Osteoblast (primary cell): ENCODE measurements around the gene TGM6. TPM values are rescaled to one million over a fixed set of nuclear protein-coding genes. Genes with fewer than 3 reads are reported as not detected.

Experiments
- DNase-seq: peaks from one replicate; pipeline ENCODE4 v3.0.0; 2011; ENCODE audit warnings: low spot score, mixed read lengths; ENCODE audit not compliant: insufficient read length; ENCODE audit errors: missing footprints
- H2AFZ ChIP-seq: 2 replicates; pipeline ENCODE4 v1.6.0; 2011; ENCODE audit warnings: mild to moderate bottlenecking, low read length
- H3K27ac ChIP-seq: 2 replicates; pipeline ENCODE4 v1.5.1; 2011; ENCODE audit warnings: mild to moderate bottlenecking, low read depth, low read length, moderate library complexity
- H3K27me3 ChIP-seq: 2 replicates; pipeline ENCODE4 v1.6.0; 2012; ENCODE audit warnings: mild to moderate bottlenecking, control low read depth, inconsistent platforms, low read length, moderate library complexity; ENCODE audit not compliant: insufficient read depth
- H3K36me3 ChIP-seq: 2 replicates; pipeline ENCODE4 v1.5.1; 2011; ENCODE audit warnings: mild to moderate bottlenecking, low read length, control low read depth, moderate library complexity; ENCODE audit not compliant: insufficient read depth
- H3K4me1 ChIP-seq: 2 replicates; pipeline ENCODE4 v1.5.1; 2011; ENCODE audit warnings: mild to moderate bottlenecking, low read length, control low read depth, moderate library complexity; ENCODE audit not compliant: insufficient read depth
- H3K4me2 ChIP-seq: 2 replicates; pipeline ENCODE4 v1.6.0; 2011; ENCODE audit warnings: mild to moderate bottlenecking, low read length; ENCODE audit not compliant: insufficient read depth
- H3K4me3 ChIP-seq: fragments of 200-600 bp; sonication (generic); 3 replicates; pipeline ENCODE4 v1.5.1; 2012; ENCODE audit warnings: mild to moderate bottlenecking, low read length, inconsistent platforms; ENCODE audit not compliant: insufficient read depth
- H3K79me2 ChIP-seq: 2 replicates; pipeline ENCODE4 v1.6.0; 2012; ENCODE audit warnings: mild to moderate bottlenecking, low read length, control low read depth, inconsistent platforms; ENCODE audit not compliant: insufficient read depth
- H3K9me3 ChIP-seq: 2 replicates; pipeline ENCODE4 v1.5.1; 2011; ENCODE audit warnings: low read depth, low read length, control low read depth
- H4K20me1 ChIP-seq: 2 replicates; pipeline ENCODE4 v1.6.0; 2012; ENCODE audit warnings: mild to moderate bottlenecking, low read length, control low read depth; ENCODE audit not compliant: insufficient read depth
- CTCF ChIP-seq: IDR thresholded peaks from 2 replicates; pipeline ENCODE4 v1.5.1; 2011; ENCODE audit warnings: mild to moderate bottlenecking, low read depth, low read length, moderate library complexity; ENCODE audit errors: extremely low read depth
- total RNA-seq: library from RNA; depleted of rRNA; stranded (reverse); fragments of >200 nt; gene quantifications from 2 replicates; pipeline ENCODE4 v1.2.3, GENCODE V29; 2012

Gene TGM6
- total RNA-seq, 1 donor = not detected

- no peaks in the 10 kb centered on the region for H4K20me1 ChIP-seq
- TF ChIP-seq CTCF = no peak
Measured at GRCh38 chr20:2395136-2395535, 14.4 kb downstream of the TGM6 start.

GRCh38 chr20:2396241-2396814 lies 15.6 kb downstream of the TGM6 start:
- H3K4me2 ChIP-seq = no peak overlapping the region
- H3K4me1 ChIP-seq = no peaks in the 10 kb centered on the region
- no peaks in the 10 kb centered on the region for H3K36me3 ChIP-seq
- H2AFZ ChIP-seq = no peak overlapping the region
- H3K79me2 ChIP-seq = no peaks in the 10 kb centered on the region
- H3K27ac ChIP-seq = no peak overlapping the region
- H3K4me3 ChIP-seq = no peak overlapping the region
- peaks cover 4% of the 10 kb centered on the region for H3K9me3 ChIP-seq
- no peak for TF ChIP-seq CTCF
- peaks cover 6% of the 10 kb centered on the region for H3K27me3 ChIP-seq
- DNase-seq = peak; percentile 32
- H4K20me1 ChIP-seq = no peaks in the 10 kb centered on the region

More at GRCh38 chr20:2395136-2395535, 14.4 kb downstream of the TGM6 start:
- H3K79me2 ChIP-seq = no peaks in the 10 kb centered on the region
- no peaks in the 10 kb centered on the region for H3K36me3 ChIP-seq
- no peak overlapping the region for H3K4me2 ChIP-seq
- H3K4me3 ChIP-seq = no peak overlapping the region
- no peak for DNase-seq
- H3K27me3 ChIP-seq = peaks cover 4% of the 10 kb centered on the region
- H3K27ac ChIP-seq = no peak overlapping the region
- no peaks in the 10 kb centered on the region for H3K4me1 ChIP-seq
- H3K9me3 ChIP-seq = peaks cover 4% of the 10 kb centered on the region
- no peak overlapping the region for H2AFZ ChIP-seq

GRCh38 chr20:2397091-2397490 lies 16.4 kb downstream of the TGM6 start:
- TF ChIP-seq CTCF = no peak
- H3K27ac ChIP-seq = no peak overlapping the region
- no peaks in the 10 kb centered on the region for H3K4me1 ChIP-seq
- H3K9me3 ChIP-seq = peaks cover 4% of the 10 kb centered on the region
- H4K20me1 ChIP-seq = no peaks in the 10 kb centered on the region
- H3K79me2 ChIP-seq = no peaks in the 10 kb centered on the region
- peaks cover 7% of the 10 kb centered on the region for H3K27me3 ChIP-seq
- no peak overlapping the region for H3K4me3 ChIP-seq
- peak; percentile 5 for DNase-seq
- H3K4me2 ChIP-seq = no peak overlapping the region
- H3K36me3 ChIP-seq = no peaks in the 10 kb centered on the region
- no peak overlapping the region for H2AFZ ChIP-seq

GRCh38 chr20:2397595-2398145 lies 17.0 kb downstream of the TGM6 start:
- no peaks in the 10 kb centered on the region for H3K36me3 ChIP-seq
- no peaks in the 10 kb centered on the region for H3K4me1 ChIP-seq
- no peak overlapping the region for H3K4me2 ChIP-seq
- peak; percentile 11 for DNase-seq
- H3K27ac ChIP-seq = no peak overlapping the region
- peaks cover 4% of the 10 kb centered on the region for H3K9me3 ChIP-seq
- TF ChIP-seq CTCF = no peak
- H2AFZ ChIP-seq = no peak overlapping the region
- H4K20me1 ChIP-seq = no peaks in the 10 kb centered on the region
- no peak overlapping the region for H3K4me3 ChIP-seq
- H3K79me2 ChIP-seq = no peaks in the 10 kb centered on the region
- peaks cover 7% of the 10 kb centered on the region for H3K27me3 ChIP-seq
